Smooth muscle cell (in vitro differentiated cells): Measurements from ENCODE around the gene TMEM176B. TPM values are rescaled to one million over a fixed set of nuclear protein-coding genes. Genes with fewer than 3 reads are reported as not detected.

Experiments
- DNase-seq: peaks from one replicate; lab custom pipeline; 2025; ENCODE audit not compliant: unreplicated experiment; lab: John Stamatoyannopoulos, UW
- H2AFZ ChIP-seq: fragments of 200-600 bp; sonication (generic); 2 replicates; pipeline ENCODE4 v1.6.0; 2016; ENCODE audit warnings: antibody characterized with exemption, low read depth, mild to moderate bottlenecking
- H3F3A ChIP-seq: fragments of 200-600 bp; sonication (generic); 2 replicates; pipeline ENCODE4 v1.6.0; 2017; ENCODE audit warnings: antibody characterized with exemption, low read depth
- H3K27ac ChIP-seq: fragments of 200-600 bp; sonication (generic); 2 replicates; pipeline ENCODE4 v1.5.1; 2016; ENCODE audit warnings: low read depth, mild to moderate bottlenecking
- H3K27me3 ChIP-seq: fragments of 200-600 bp; sonication (generic); 2 replicates; pipeline ENCODE4 v1.6.1; 2016; ENCODE audit warnings: low read depth, mild to moderate bottlenecking
- H3K36me3 ChIP-seq: fragments of 200-600 bp; sonication (generic); 2 replicates; pipeline ENCODE4 v1.5.1; 2016; ENCODE audit warnings: low read depth
- H3K4me1 ChIP-seq: fragments of 200-600 bp; sonication (generic); 2 replicates; pipeline ENCODE4 v1.5.1; 2016; ENCODE audit warnings: low read depth
- H3K4me2 ChIP-seq: fragments of 200-600 bp; sonication (generic); 2 replicates; pipeline ENCODE4 v1.6.0; 2016; ENCODE audit warnings: mild to moderate bottlenecking
- H3K4me3 ChIP-seq: fragments of 200-600 bp; sonication (generic); 2 replicates; pipeline ENCODE4 v1.5.1; 2016; ENCODE audit warnings: mild to moderate bottlenecking
- H3K79me2 ChIP-seq: fragments of 200-600 bp; sonication (generic); 2 replicates; pipeline ENCODE4 v1.6.0; 2016; ENCODE audit warnings: low read depth, mild to moderate bottlenecking
- H3K9ac ChIP-seq: fragments of 200-600 bp; sonication (generic); 2 replicates; pipeline ENCODE4 v1.6.0; 2016; ENCODE audit warnings: low read depth
- H3K9me3 ChIP-seq: fragments of 200-600 bp; sonication (generic); replicated peaks from 2 replicates; pipeline ENCODE4 v1.5.1; 2016; ENCODE audit warnings: low read depth
- H4K20me1 ChIP-seq: fragments of 200-600 bp; sonication (generic); 2 replicates; pipeline ENCODE4 v1.6.0; 2016; ENCODE audit warnings: low read depth
- CTCF ChIP-seq: fragments of 200-600 bp; sonication (generic); IDR thresholded peaks from 2 replicates; pipeline ENCODE4 v1.5.1; 2017; ENCODE audit warnings: borderline replicate concordance, mild to moderate bottlenecking, antibody characterized with exemption; ENCODE audit not compliant: insufficient read depth, poor library complexity, severe bottlenecking
- WGBS: methylation state at CpG from one replicate; pipeline ENCODE4 v1.1.7; 2016; ENCODE audit warnings: low lambda C conversion rate; 5-methylcytosine and 5-hydroxymethylcytosine counted together
- polyA plus RNA-seq: library from polyadenylated mRNA; unstranded; fragments of >200 nt; fragmentation: Nextera tagmentation; extraction: Ambion mirVana; gene quantifications from 2 replicates; pipeline ENCODE4 v1.2.1, GENCODE V29; 2016
- total RNA-seq: library from RNA; depleted of rRNA; stranded (reverse); fragments of >200 nt; gene quantifications from 2 replicates; pipeline ENCODE4 v1.2.3, GENCODE V29; 2014

TMEM176B gene
- total and polyA plus RNA-seq, 2 experiments from 2014 or later: 52.8 to 108 TPM

- Histone ChIP-seq H3K9me3 (no peaks in the 10 kb centered on the region), H2AFZ (no peak overlapping the region), H3K4me1 (no peaks in the 10 kb centered on the region), H3F3A (no peaks in the 10 kb centered on the region), H3K79me2 (no peaks in the 10 kb centered on the region), H3K4me2 (no peak overlapping the region), H3K36me3 (no peaks in the 10 kb centered on the region), H3K9ac (no peak overlapping the region), H3K27ac (no peak overlapping the region), H3K27me3 (peaks cover 72% of the 10 kb centered on the region), H3K4me3 (no peak overlapping the region), H4K20me1 (no peaks in the 10 kb centered on the region)
- DNase-seq: no peak
- 74% methylated on average over 8 of the region's 8 CpGs for WGBS
- no peak for TF ChIP-seq CTCF
These were observed 56.0 kb downstream of the TMEM176B start for GRCh38 chr7:150744041-150744656.

- no peak overlapping the region for H3K4me3 ChIP-seq
- WGBS: 79% methylated on average over 14 of the region's 14 CpGs
- peaks cover 66% of the 10 kb centered on the region for H3K27me3 ChIP-seq
- no peaks in the 10 kb centered on the region for H3F3A ChIP-seq
- H3K9ac ChIP-seq: no peak overlapping the region
- H3K4me1 ChIP-seq: no peaks in the 10 kb centered on the region
- H3K27ac ChIP-seq: no peak overlapping the region
- no peaks in the 10 kb centered on the region for H3K9me3 ChIP-seq
- no peak overlapping the region for H2AFZ ChIP-seq
- H3K79me2 ChIP-seq: no peaks in the 10 kb centered on the region
- no peaks in the 10 kb centered on the region for H3K36me3 ChIP-seq
- no peak for DNase-seq
- TF ChIP-seq CTCF: no peak
- no peaks in the 10 kb centered on the region for H4K20me1 ChIP-seq
- no peak overlapping the region for H3K4me2 ChIP-seq
These were observed 57.7 kb downstream of the TMEM176B start for GRCh38 chr7:150742286-150742968.

Other genes with a start within 250 kb of the TMEM176B start
- gene GIMAP4, start 233.0 kb downstream of the TMEM176B start, total RNA-seq: not detected in 2 replicates
- not detected in 2 replicates for gene GIMAP4, start 233.0 kb downstream of the TMEM176B start, polyA plus RNA-seq
- gene GIMAP6, start 168.0 kb downstream of the TMEM176B start, total RNA-seq: not detected in 2 replicates
- gene GIMAP6, start 168.0 kb downstream of the TMEM176B start, polyA plus RNA-seq: not detected in 2 replicates
- gene GIMAP2, start 114.7 kb downstream of the TMEM176B start, total RNA-seq: not detected in 2 replicates
- 0.14 TPM in 1 of 2 replicates, not detected in the other for gene GIMAP2, start 114.7 kb downstream of the TMEM176B start, polyA plus RNA-seq
- gene GIMAP1, start 83.8 kb downstream of the TMEM176B start, total RNA-seq: not detected in 2 replicates
- gene GIMAP1, start 83.8 kb downstream of the TMEM176B start, polyA plus RNA-seq: not detected in 2 replicates
- gene GIMAP5, start 62.9 kb downstream of the TMEM176B start, total RNA-seq: not detected in 2 replicates
- gene GIMAP5, start 62.9 kb downstream of the TMEM176B start, polyA plus RNA-seq: not detected in 2 replicates
- gene TMEM176A, start 405 bp upstream of the TMEM176B start, total RNA-seq: 46.6 and 52.8 TPM in 2 replicates
- gene TMEM176A, start 405 bp upstream of the TMEM176B start, polyA plus RNA-seq: 95.8 and 105 TPM in 2 replicates
- not detected in 2 replicates for gene AOC1, start 52.2 kb upstream of the TMEM176B start, total RNA-seq
- 0.45 TPM in 1 of 2 replicates, not detected in the other for gene AOC1, start 52.2 kb upstream of the TMEM176B start, polyA plus RNA-seq
- gene KCNH2, start 178.0 kb upstream of the TMEM176B start, total RNA-seq: 12.9 and 13.3 TPM in 2 replicates
- gene KCNH2, start 178.0 kb upstream of the TMEM176B start, polyA plus RNA-seq: 32.1 and 37.7 TPM in 2 replicates
- gene NOS3, start 190.7 kb upstream of the TMEM176B start, total RNA-seq: 3.4 and 6.2 TPM in 2 replicates
- 7.8 and 11.7 TPM in 2 replicates for gene NOS3, start 190.7 kb upstream of the TMEM176B start, polyA plus RNA-seq
- 1.7 and 2.6 TPM in 2 replicates for gene ATG9B, start 224.1 kb upstream of the TMEM176B start, total RNA-seq
- gene ATG9B, start 224.1 kb upstream of the TMEM176B start, polyA plus RNA-seq: 6.5 and 16.6 TPM in 2 replicates
- gene ABCB8, start 228.1 kb upstream of the TMEM176B start, total RNA-seq: 17.3 and 23.4 TPM in 2 replicates
- gene ABCB8, start 228.1 kb upstream of the TMEM176B start, polyA plus RNA-seq: 24.2 and 27.0 TPM in 2 replicates
- gene ASIC3, start 248.2 kb upstream of the TMEM176B start, total RNA-seq: 2.2 and 2.3 TPM in 2 replicates
- gene ASIC3, start 248.2 kb upstream of the TMEM176B start, polyA plus RNA-seq: 2.0 and 4.7 TPM in 2 replicates